Endometrial microvascular endothelial cells (primary cell): ENCODE measurements around the gene STXBP6. TPM values are rescaled to one million over a fixed set of nuclear protein-coding genes. Genes with fewer than 3 reads are reported as not detected.
"Not testable (repeated sequence)": the region's sequence is repeated elsewhere in the genome, so short reads cannot be mapped to it uniquely, and the experiment has no call there.

Experiments
- in situ Hi-C: cut with HindIII; loops from 2 replicates; pipeline ENCODE4 v1.10.0; 2017; ENCODE audit warnings: low sequenced_read_pairs, low pct_unique_long_range_greater_than_20kb; ENCODE audit errors: inconsistent ontology term
- total RNA-seq: library from RNA; depleted of rRNA; stranded (reverse); fragments of >200 nt; gene quantifications from one replicate; pipeline ENCODE4 v1.2.3, GENCODE V29; 2015; ENCODE audit errors: inconsistent ontology term

Gene STXBP6
- total RNA-seq, 1 donor from 2014 or later: not detected

DNA sequence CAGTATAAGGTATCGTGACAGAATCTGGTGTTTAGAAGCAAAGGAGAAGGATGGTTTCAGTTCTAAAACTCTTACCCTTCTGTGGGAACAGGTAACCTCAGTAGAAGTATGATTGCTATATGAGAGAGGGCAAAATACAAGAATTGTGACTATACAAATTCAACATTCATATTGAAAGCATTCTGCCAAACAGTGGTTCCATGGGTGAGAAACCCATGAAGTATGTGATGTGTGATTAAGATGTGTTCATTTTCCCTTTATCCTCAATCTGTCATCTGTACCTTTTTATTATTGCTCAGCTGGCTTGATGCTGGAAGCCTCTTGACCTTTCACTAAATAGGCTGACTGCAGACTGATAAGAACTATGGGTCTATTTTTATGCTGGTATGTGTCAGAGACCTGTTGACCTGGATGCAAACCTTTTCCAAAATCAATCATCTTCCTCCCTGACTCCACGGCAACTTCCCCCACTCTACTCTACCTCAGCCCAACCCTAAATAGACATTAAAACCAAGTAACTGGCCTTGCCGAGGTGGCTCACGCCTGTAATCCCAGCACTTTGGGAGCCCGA, 109.6 kb downstream of the STXBP6 start:
- in situ Hi-C loops: no loop called here

DNA sequence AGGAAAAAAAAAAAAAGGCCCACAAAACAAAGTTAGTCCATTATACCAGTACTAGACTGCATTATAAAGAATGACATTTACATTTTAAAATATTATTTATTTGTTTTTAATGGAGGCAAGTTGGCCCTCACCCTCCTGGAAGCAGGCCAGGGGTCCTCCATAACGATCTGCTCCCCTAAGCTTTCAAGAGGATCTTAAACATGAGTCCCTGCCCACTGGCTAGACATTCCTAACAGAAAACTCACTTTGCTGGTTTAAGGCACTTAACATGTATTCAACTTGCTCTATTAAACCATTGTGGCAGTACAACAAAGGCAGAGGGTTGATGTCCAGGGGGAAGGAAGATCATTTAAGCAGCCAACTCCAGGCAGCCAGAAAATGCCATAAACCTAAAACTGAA, 111.4 kb downstream of the STXBP6 start:
- in situ Hi-C loops: no loop called here

DNA sequence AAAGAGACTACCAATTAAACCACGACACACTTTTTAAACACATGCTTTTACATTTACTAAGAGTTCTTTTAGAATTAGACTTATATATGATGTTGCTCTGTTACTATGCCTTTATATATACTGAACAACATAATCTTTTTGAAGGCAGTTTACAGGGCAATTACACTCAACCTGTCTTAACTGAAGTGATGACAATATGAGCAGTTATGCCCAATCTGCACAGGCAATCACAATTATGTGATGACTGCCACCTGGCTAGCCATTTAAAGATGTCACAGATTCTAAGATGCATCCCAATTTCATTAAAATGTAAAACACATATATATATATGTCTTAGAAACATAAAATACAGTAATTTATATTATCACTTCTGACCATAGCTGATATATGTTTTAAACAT, 112.6 kb downstream of the STXBP6 start:
- in situ Hi-C loops: no loop called here

DNA sequence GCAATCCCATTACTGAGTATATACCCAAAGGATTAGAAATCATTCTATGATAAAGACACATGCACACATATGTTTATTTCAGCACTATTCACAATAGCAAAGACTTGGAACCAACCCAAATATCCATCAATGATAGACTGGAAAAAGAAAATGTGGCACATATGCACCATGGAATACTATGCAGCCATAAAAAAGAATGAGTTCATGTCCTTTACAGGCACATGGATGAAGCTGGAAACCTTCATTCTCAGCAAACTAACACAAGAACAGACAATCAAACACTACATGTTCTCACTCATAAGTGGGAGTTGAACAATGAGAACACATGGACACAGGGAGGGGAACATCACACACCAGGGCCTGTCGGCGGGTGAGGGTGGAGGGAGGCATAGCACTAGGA, 113.2 kb downstream of the STXBP6 start:
- in situ Hi-C loops: not testable (repeated sequence)

DNA sequence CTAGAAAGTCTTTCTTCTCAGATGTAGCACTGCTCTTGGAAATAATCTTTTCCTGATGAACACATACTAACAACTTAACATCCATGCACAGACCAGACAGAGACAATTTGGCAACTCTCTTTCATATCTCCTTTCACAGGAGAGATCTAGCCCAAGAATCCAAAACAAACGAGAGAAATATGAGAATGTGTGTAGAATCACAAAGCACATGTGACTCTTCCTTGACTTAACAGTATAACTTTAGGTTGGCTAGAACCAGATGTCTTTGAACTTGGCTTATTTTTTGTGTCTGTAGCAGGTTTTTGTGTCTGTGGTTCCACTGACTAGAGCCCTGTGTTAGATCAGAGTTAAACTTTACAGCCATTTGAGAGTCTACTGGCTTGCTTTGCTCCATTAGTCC, 114.2 kb downstream of the STXBP6 start:
- in situ Hi-C loops: no loop called here

DNA sequence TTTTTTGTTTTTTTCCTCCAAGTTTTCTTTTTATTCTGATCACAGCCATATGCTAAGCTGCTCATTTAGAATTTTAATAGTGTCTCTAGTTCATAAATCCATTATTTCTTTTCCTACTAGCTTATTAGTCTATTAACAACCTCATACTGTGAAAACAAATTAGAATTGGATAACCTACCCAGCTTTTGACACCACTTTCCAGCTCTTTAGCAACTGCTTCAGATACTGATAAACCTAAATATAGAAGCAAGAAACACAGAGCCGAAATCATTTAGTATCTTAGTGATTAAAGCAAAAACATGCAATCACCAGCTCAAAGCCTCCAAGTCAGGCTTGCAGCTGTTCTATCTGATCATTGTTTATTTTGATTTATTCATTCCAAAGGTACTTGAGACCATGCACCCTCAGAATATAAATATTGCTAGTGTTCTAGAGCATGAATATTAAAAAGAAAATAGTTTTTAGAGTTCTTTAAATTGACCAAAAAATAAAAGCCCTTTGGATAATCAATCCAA, 121.5 kb downstream of the STXBP6 start:
- in situ Hi-C loops: no loop called here

DNA sequence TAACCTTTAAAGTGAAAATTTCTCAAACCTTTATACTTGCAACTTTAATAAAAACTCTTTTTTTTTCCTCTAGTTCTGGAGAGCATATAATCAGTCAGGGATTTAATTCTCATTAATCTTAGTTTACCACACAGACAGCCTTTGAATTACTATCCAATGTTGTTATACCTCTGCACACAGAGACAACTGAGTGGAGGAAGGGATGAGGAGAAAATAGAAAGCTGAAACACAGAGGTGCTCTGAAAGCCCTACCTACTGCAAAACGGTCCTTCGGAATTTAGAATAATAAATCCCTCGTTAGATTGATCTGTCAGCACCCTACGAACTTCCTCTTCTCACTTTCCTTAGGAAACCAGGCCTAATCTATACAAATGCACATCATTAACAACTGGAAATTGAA, 122.1 kb downstream of the STXBP6 start:
- in situ Hi-C loops: no loop called here

DNA sequence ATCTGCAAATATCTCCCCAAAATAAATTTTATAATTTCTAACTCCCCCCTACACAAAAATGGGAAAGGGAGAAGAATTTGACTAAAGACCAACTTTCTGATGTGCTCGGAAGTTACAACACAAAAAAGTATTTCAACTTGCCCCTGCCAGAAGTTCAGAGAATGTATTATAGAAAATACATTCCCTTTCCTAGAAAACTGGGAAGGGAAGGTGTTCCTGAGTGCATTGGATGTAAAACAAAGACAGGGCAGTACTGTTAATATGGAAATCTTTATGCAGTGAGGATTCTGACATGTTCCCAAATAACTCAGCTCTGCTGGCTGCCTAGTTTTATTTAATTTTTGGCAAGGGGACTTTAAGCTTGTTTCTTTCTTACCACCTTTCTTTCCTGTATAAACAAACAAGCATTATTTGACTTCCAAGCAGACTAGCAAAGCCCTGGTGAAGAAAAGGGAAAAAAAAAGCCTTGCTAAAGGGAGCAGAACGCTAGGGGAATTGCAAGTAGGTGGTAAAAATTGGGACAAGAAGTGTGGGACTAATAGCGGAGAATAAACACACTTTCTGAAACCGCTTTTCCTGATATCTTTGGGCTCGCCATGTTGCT, 124.1 kb downstream of the STXBP6 start:
- in situ Hi-C loops: no loop called here

DNA sequence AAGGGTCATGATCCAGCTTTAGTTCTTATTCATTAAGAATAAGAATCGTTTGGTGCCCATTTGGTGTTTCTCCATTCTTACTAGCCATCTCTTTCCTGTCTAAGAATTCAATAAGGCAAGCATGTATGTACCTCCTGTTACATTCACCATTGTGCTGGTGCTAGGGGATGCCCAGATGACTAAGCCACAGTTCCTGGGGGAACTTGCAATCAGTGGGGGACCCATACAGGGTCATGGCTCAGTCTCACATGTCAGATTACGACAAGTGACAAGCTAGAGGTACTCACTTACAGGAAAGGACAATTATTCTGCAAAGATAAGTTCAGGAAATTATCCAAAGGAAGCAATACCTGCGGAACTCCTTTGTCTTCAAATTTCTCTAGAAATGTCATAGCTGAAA, 125.4 kb downstream of the STXBP6 start:
- in situ Hi-C loops: no loop called here

DNA sequence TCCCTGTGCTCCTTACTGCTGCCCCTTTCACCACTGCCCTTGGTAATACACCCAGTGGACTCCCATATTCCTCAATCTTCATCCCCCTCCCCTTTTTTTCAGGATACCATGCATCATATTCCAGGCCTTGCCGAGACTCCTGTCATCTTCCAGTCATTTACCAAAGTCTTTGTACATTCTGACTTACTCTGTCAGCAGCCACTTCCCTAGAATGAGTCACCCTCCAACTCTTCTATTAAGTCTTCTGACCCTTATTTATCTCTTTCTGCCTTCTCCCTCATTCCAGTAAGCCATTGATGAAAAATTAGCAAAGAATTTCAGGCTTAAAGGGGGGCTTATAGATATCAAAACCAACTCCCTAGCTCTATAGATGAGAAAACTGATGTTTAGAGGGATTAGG, 128.0 kb downstream of the STXBP6 start:
- in situ Hi-C loops: no loop called here

DNA sequence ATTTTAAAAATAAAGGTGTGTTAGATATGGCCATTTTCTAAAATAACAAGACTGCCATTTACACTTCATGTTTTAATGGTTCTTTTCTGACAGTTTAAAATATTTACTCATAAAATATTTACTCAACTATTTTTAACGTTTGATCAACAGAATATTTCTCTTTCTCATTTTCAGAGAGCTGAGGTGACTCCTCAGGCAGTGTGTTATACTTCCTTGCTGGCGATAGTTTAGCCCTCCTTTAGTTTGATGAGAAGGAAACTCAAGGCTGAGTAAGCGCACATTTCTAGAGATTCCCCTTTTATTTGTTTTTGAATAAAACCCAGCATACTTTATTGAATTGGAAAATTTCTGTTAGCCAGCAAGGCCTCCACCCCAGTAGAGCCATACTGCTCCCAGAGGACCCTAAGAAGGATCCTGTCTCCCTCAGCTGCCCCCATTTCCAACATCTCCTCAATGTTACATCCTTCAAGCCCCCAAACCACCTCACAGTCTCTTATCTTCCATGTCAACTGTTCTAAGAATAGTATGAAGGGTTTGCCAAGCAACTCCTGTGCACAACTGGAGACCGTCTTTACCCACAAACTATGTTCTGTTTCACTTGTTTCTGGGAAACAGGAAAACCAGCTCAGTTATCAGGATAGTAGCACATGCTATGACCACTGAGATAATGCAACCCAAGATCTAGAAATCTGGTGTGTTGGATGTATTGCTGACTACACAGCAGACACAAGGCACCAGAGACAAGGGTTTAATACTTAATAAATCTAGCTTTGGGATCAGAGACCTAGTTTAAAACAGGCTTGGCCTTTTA, 129.5 kb downstream of the STXBP6 start:
- in situ Hi-C loops: no loop called here

DNA sequence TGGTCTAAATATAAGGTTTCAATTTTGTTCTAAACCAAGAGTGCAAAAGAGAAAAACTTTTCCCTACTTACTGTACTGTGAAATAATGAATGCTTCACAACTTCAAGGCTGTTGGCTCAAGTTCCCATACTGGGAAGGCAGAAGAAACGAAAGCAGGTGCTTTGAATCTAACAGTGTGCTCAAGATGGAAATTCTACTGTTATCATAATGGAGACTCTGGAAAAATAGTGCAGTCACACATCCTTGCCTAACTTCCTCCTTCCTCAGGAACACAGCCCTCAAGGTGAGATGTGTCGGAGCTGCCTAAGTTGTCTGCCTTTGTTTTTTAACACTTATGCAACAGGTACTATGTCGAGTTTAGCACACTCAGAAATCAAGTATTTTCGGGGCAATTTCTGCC, 131.1 kb downstream of the STXBP6 start:
- in situ Hi-C loops: no loop called here

DNA sequence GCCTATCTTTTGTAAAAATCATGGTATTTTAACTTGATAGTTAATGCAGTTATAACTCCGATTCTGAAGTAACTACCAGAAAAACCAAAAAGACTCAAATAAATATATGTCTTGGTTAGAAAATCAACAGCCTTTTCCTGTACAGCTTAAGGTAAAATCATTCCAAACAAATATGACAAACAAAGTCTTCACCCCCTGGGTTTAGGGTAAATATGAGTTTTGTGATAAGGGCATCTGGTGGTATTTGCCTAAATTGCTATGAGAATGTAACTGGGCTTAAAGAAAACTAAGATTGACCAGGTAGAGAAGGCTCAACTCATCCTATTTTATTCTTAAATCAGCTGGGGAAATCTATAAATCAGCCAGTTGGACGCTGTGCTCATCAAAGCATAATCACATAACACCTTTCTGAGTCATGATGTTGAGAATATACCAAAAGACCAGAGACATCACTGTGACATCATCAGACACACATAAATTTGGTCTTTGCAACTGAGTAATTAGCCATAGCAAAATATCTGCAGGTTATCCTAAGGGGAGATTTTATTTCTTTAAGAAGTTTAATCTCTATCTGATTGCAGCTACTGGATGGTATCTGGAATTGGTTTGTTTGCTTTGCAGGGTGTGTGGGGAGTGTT, 133.9 kb downstream of the STXBP6 start:
- in situ Hi-C loops: no loop called here

DNA sequence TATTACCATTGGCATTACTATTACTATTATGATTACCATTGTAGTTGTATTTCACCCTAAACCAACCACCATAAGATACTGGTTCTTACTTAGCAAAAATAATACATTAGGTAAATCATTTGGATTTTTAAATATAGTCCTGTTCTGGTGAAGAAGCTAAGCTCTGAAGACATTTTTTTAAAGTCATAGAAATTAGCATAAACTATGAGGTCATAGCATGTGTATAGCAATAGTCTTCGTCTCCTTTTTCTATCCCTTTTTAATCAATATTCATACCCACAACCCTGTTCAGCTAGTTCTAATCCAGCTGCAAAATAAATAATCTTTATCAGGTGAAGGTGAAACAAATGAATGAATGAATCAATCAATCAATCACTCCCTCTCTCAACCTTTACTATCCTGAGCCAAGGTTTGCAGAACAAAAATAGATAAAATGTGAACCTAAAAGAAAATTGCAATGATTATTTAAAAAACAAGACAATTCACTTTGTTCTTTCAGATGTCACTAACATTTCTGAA, 134.5 kb downstream of the STXBP6 start:
- in situ Hi-C loops: no loop called here

DNA sequence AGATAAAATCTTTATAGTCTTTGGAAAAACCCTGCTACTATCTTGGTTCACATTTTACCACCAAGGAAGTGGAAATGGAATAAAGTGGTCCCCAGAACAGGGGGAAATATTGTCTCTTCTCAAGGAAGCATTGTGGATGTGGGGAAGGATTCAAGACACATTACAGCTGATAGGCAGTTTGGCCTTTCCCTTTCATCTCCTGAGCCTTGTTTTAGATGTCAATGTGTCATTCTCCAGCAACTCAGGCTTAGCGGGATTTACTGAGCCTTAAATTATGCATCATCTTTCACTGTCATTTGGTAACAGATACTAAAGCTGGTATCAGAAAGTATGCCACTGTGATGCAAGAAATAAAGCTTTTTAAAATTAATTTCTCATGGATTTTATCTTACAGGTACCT, 136.2 kb downstream of the STXBP6 start:
- in situ Hi-C loops: no loop called here

DNA sequence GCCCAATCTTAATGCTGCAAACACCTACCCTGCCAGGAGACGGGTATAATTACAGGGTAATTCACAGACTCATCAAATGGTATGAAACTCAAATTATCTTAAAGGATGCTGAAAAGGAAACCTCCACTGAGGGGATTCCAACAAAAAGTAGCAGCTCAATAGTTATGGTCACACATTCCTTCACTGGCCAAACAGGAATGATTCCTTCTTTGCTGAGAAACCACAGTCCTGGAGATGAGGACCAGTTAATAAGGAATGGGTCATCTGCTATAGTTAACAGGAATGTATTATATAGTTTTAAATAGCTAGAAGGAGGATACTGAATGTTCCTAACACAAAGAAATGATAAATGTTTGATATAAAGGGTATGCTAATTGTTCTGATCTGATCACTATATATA, 136.9 kb downstream of the STXBP6 start:
- in situ Hi-C loops: no loop called here

DNA sequence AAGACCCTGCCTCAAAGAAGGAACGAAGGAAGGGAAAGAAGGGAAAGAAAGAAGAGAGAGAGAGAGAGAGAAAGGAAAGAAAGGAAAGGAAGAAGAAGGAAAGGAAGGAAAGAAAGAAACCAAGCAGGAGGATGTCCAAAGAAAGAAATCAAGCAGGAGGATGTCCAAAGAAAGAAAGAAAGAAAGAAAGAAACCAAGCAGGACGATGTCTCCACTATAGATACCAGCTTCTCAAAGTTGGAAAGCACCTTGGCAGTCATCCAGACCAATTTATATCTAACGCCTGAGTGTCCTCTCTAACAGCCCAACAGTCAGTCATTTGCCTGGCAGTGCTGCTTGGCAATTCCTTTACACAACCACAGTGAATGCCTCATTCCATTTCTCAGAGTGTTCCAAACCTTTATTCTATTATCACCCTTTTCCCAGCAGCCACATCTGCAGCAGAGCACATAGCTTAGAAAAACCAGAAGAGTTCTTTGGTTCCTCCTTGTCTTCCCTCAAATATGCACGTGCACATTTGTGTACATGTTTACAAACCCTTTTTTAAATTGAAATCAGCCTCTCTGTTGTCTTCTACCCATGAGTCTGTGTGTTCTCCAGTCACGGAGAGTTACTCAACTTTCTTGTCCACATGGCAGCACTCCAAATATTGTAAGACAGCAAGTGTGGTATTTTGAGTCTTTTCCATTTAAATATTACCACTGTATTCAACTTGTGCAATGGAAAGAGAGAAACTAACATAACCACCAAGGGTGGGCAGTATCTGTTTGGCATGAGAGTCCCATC, 138.4 kb downstream of the STXBP6 start:
- in situ Hi-C loops: no loop called here

DNA sequence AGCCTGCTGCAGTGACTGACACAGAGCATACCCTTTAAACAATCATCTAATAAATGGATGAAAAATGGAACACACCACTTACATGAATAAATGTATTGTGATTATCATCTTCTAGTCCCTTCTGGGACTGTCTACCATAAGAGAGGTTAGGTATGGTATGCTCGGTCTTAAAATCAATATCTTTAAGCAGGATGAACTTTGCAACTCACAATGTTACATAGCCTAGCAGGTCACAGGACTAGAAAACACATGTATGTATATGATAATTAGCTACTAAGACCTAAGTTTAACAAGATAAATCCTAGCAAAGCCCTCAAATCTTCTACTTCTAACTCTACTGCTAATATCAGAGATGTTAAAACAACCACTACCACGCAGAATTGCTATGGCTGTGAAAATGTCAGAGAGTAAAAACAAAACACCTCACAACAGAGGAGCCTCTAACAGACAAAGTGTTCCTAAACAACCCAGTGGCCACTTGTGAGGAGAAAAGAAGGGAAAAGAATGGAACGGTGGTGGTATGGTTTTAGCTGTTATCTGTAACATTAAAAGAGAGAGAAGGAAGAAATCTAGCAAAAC, 139.4 kb downstream of the STXBP6 start:
- in situ Hi-C loops: no loop called here
